Measurements from ENCODE around the gene MOB1A.

Gene MOB1A

DNA sequence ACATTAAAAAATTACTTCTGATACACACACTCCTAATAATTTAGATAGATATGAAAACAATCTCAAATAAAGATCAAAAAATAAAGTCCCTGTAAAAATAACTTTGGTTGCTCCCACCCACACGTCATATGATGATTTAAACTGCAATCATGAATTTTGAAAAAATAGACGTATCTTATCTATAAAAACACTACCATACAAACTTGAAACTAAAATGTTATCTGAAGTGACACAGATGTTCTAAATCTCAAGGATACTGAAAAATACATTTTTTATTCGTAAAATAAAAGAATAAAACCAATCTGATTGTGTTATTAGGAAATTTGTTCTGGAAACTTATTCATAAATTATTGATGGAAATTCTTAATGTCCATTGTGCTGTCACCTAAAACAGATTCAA, 22.8 kb downstream of the MOB1A start:
- no peaks in the 10 kb centered on the region for H3K27me3 ChIP-seq (ENCODE audit: insufficient read depth, low read length)
- H3K27ac ChIP-seq (ENCODE audit: low read depth, low read length, poor library complexity, severe bottlenecking): no peak overlapping the region
- no peaks in the 10 kb centered on the region for H3K9me2 ChIP-seq (ENCODE audit: low read depth, low read length)
- no peak overlapping the region for H3K9ac ChIP-seq (ENCODE audit: low read length)
- no peak overlapping the region for H3K4me2 ChIP-seq (ENCODE audit: low read length)
- no peaks in the 10 kb centered on the region for H3K9me3 ChIP-seq (ENCODE audit: low read length)
- TF ChIP-seq, protein P1, sequence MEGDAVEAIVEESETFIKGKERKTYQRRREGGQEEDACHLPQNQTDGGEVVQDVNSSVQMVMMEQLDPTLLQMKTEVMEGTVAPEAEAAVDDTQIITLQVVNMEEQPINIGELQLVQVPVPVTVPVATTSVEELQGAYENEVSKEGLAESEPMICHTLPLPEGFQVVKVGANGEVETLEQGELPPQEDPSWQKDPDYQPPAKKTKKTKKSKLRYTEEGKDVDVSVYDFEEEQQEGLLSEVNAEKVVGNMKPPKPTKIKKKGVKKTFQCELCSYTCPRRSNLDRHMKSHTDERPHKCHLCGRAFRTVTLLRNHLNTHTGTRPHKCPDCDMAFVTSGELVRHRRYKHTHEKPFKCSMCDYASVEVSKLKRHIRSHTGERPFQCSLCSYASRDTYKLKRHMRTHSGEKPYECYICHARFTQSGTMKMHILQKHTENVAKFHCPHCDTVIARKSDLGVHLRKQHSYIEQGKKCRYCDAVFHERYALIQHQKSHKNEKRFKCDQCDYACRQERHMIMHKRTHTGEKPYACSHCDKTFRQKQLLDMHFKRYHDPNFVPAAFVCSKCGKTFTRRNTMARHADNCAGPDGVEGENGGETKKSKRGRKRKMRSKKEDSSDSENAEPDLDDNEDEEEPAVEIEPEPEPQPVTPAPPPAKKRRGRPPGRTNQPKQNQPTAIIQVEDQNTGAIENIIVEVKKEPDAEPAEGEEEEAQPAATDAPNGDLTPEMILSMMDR (IDR thresholded peaks at IDR 0.05; ENCODE audit: low read length): no peak
- TF ChIP-seq EZH2 (IDR thresholded peaks at IDR 0.05; ENCODE audit: borderline replicate concordance, low read length): no peak
- H4K20me1 ChIP-seq (ENCODE audit: insufficient read depth, low read length): no peaks in the 10 kb centered on the region
- peaks cover 10% of the 10 kb centered on the region for H3K4me1 ChIP-seq (ENCODE audit: insufficient read depth, low read length, severe bottlenecking)
- H2AFZ ChIP-seq (ENCODE audit: low read length): no peak overlapping the region
- no peak overlapping the region for H3K4me3 ChIP-seq (ENCODE audit: low read depth, low read length, poor library complexity, severe bottlenecking)
- no peaks in the 10 kb centered on the region for H3K79me2 ChIP-seq (ENCODE audit: insufficient read depth, low read length)
- H3K36me3 ChIP-seq (ENCODE audit: insufficient read depth, low read length): peaks cover 96% of the 10 kb centered on the region
- peaks cover 9% of the 10 kb centered on the region for H3F3A ChIP-seq (ENCODE audit: insufficient read depth, low read length)

DNA sequence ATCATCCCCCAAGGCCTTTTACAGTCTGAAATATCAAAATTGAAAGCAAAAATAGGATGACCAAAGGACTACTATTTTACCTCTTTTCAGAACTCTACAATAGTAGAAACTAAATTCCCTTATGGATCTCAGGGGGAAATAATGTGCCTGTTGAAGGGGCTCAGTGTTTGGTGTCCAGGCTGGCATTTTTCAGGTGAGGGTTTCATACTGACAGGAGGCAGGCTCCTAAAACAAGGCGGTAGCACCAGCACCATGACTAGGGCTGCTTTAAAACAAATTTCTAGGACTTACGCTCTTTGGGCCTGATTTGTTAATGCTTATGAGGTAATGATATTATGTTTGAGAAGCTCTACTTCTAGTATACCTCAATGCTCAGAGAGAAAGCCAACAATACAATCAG, 25.7 kb downstream of the MOB1A start:
- Histone ChIP-seq H3K4me2 (ENCODE audit: low read length) (no peak overlapping the region), H3K4me1 (ENCODE audit: insufficient read depth, low read length, severe bottlenecking) (peaks cover 26% of the 10 kb centered on the region), H4K20me1 (ENCODE audit: insufficient read depth, low read length) (no peaks in the 10 kb centered on the region), H3K9me2 (ENCODE audit: low read depth, low read length) (no peaks in the 10 kb centered on the region), H3K9ac (ENCODE audit: low read length) (no peak overlapping the region), H3K79me2 (ENCODE audit: insufficient read depth, low read length) (no peaks in the 10 kb centered on the region), H3K27me3 (ENCODE audit: insufficient read depth, low read length) (no peaks in the 10 kb centered on the region), H3K27ac (ENCODE audit: low read depth, low read length, poor library complexity, severe bottlenecking) (no peak overlapping the region), H3K9me3 (ENCODE audit: low read length) (no peaks in the 10 kb centered on the region), H2AFZ (ENCODE audit: low read length) (no peak overlapping the region), H3K36me3 (ENCODE audit: insufficient read depth, low read length) (peaks cover 71% of the 10 kb centered on the region), H3F3A (ENCODE audit: insufficient read depth, low read length) (peaks cover 17% of the 10 kb centered on the region), H3K4me3 (ENCODE audit: low read depth, low read length, poor library complexity, severe bottlenecking) (no peak overlapping the region)
- TF ChIP-seq, protein P1 (IDR thresholded peaks at IDR 0.05; ENCODE audit: low read length): no peak
- no peak for TF ChIP-seq EZH2 (IDR thresholded peaks at IDR 0.05; ENCODE audit: borderline replicate concordance, low read length)

DNA sequence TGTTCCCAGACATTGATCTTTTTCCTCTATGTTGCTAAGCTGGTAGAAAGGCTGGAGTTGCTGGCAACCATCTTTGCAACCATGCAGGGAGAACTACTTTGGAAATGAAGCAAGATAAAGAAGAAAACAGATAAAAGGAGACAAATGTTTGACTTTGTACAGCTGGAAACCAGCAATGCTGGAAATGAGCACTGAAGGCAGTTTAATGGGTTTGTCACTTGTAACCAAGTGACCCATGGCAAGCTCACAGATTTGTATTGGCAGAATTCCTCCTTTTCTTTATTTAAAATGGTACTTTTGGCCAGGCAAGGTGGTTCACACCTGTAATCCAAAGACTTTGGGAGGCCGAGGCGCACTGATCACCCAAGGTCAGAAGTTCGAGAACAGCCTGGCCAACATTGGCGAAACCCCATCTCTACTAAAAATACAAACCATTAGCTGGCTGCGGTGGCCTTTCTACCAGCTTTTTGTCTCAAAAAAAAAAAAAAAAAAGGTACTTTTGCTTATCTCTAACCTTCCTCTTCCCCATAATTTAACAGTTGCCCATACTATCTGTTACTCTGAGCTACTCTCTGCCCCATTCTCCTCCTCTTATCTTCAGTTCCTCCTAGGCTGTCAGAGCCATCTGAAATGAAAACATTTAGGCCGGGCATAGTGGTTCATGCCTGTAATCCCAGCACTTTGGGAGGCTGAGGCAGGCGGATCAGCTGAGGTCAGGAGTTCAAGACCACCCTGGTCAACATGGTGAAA, 28.9 kb downstream of the MOB1A start:
- no peak overlapping the region; the same call in 1 of the 2 replicates for H3K4me2 ChIP-seq (ENCODE audit: low read length)
- H3K27ac ChIP-seq (ENCODE audit: low read depth, low read length, poor library complexity, severe bottlenecking): peak overlapping the region; percentile 36
- H3K27me3 ChIP-seq (ENCODE audit: insufficient read depth, low read length): no peaks in the 10 kb centered on the region
- no peak for TF ChIP-seq EZH2 (IDR thresholded peaks at IDR 0.05; ENCODE audit: borderline replicate concordance, low read length)
- TF ChIP-seq, protein P1 (IDR thresholded peaks at IDR 0.05; ENCODE audit: low read length): no peak
- H4K20me1 ChIP-seq (ENCODE audit: insufficient read depth, low read length): no peaks in the 10 kb centered on the region
- no peaks in the 10 kb centered on the region for H3K9me3 ChIP-seq (ENCODE audit: low read length)
- peaks cover 43% of the 10 kb centered on the region; the same call in 1 of the 2 replicates for H3K36me3 ChIP-seq (ENCODE audit: insufficient read depth, low read length)
- no peak overlapping the region for H3K4me3 ChIP-seq (ENCODE audit: low read depth, low read length, poor library complexity, severe bottlenecking)
- peaks cover 39% of the 10 kb centered on the region for H3K4me1 ChIP-seq (ENCODE audit: insufficient read depth, low read length, severe bottlenecking)
- no peaks in the 10 kb centered on the region for H3K79me2 ChIP-seq (ENCODE audit: insufficient read depth, low read length)
- no peak overlapping the region for H2AFZ ChIP-seq (ENCODE audit: low read length)
- peaks cover 17% of the 10 kb centered on the region for H3F3A ChIP-seq (ENCODE audit: insufficient read depth, low read length)
- no peak overlapping the region for H3K9ac ChIP-seq (ENCODE audit: low read length)
- H3K9me2 ChIP-seq (ENCODE audit: low read depth, low read length): no peaks in the 10 kb centered on the region

All from OCI-LY1 (cell line).